GM19455 (cell line): Measurements from ENCODE around the gene IL18R1.

ENCODE experiments used
- ATAC-seq: cut with Tn5 transposase; IDR thresholded peaks from one replicate; pipeline ENCODE4 v1.9.1; 2021; ENCODE audit not compliant: unreplicated experiment

The IL18R1 gene

GRCh38 chr2:102344397-102344796 is 11.2 kb upstream of the IL18R1 start:
- ATAC-seq: no peak

GRCh38 chr2:102345329-102345920 is 10.2 kb upstream of the IL18R1 start:
- ATAC-seq: no peak

GRCh38 chr2:102346381-102347130 is 9.0 kb upstream of the IL18R1 start:
- no peak for ATAC-seq

- ATAC-seq: no peak
Observed at GRCh38 chr2:102350137-102350793, 5.3 kb upstream of the IL18R1 start.

DNA sequence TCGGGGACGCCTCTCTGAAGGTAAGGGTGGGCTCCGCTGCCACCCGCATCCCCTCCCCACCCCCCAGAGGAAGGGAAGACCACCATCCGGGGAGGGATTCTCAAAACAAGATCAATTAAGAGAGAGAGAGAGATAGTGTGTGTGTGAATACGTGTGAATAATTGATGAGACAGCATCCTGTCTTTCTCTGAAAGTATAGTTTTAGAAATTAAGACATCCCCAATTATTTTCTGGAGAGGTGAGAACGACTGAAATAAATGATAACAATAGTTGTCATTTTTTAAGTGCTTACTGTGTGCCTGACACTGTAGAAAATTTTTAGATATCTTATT is 751 bp downstream of the IL18R1 start:
- ATAC-seq: peak; percentile 4

GRCh38 chr2:102356741-102357140 is 1.1 kb downstream of the IL18R1 start:
- ATAC-seq: no peak

GRCh38 chr2:102357937-102358336 is 2.3 kb downstream of the IL18R1 start:
- no peak for ATAC-seq

- no peak for ATAC-seq
Observed at GRCh38 chr2:102358496-102358895, 2.9 kb downstream of the IL18R1 start.

GRCh38 chr2:102359527-102359926 is 3.9 kb downstream of the IL18R1 start:
- ATAC-seq: no peak

DNA sequence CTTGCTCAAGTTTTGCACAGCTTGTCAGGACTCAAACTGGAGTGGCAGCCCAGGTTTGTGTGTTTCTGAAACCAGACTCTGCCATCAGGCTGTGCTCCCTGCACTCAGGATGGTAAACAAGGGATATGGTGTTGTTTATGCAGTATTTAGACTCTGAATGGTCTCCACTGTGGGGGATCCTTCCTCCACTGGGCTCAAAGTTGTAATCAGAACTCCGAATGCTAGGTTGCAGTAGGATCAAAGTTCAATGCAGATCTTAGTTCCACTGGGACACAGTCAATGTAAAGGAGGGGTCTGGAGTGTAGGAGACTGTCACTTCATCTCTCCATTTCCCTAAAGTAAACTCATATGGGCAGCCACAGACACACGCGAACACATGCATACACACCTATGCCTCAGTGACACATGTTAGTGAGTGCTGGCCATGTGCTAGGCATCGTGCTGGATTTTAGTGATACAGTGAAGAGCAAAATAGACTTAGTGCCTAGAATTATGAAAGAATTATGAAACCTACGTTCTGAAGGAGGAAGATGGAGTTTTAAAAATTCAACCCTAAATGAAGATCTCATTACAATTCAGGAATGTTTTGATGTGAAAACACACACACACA is 6.1 kb downstream of the IL18R1 start:
- ATAC-seq: no peak

GRCh38 chr2:102365763-102366162 is 10.2 kb downstream of the IL18R1 start:
- ATAC-seq: no peak

GRCh38 chr2:102366406-102367112 is 11.0 kb downstream of the IL18R1 start:
- peak; percentile 63 for ATAC-seq

- peak; percentile 65 for ATAC-seq
Observed at GRCh38 chr2:102367331-102367971, 11.9 kb downstream of the IL18R1 start.

- no peak for ATAC-seq
Observed at GRCh38 chr2:102368461-102369109, 13.0 kb downstream of the IL18R1 start.

- no peak for ATAC-seq
Observed at GRCh38 chr2:102369866-102370265, 14.3 kb downstream of the IL18R1 start.

DNA sequence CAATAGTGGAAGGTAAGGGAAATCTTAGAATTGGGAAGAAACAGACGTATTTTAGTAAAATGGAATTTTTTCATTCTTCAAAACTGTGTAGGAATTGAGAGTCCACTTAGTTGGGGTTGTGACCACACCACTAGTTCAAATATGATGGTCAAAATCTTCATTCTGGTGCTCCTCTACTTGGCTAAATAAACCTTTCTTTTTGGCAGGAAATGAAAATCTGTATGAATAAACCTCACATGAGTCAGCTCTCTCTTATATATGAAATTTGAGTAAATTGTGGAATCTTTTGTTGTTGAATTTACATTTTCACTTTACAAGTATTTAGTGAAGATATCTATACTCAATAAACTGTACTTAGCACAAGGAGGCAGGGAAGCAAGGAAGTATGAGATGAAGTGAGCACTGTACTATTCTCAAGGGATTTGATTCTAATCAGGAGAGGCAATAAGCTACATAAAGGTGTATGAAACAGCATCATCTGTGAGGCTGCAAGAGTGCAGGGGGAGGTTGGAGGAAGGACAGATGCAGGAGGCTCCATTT is 20.5 kb downstream of the IL18R1 start:
- no peak for ATAC-seq

GRCh38 chr2:102383722-102384121 is 28.1 kb downstream of the IL18R1 start:
- ATAC-seq: no peak

DNA sequence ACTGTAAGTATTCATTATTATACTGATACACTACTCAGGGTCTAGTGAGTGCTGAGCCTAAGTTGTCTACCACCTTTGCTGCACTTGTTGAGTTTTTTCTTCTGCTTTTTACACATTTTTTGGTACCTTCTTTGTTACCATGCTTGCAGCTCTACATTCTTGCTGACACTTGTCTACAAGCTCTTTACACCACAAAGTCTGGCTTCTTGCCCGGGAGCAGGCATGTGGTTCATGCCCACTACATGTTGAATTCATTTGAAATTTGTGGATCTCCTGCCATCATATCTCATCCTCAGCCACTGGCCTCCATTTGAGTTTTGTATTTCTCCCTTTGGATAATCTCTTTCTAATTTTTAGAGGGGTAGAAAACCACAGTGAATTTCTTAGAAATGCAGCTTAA is 29.9 kb downstream of the IL18R1 start:
- ATAC-seq: no peak

GRCh38 chr2:102386004-102386403 is 30.4 kb downstream of the IL18R1 start:
- ATAC-seq: no peak
